Thyroid gland (tissue), 4 donors: Measurements from ENCODE around the gene ZNF791.

Experiments used
- POLR2A ChIP-seq, 2 donors: fragments of 450-650 bp; IDR thresholded peaks; one replicate each; pipeline ENCODE4 v1.6.1; 2017; ENCODE audit warnings: antibody characterized with exemption in 2 of 2, mild to moderate bottlenecking in 2 of 2, moderate library complexity in 1 of 2
- TF ChIP-seq, protein P1 (sequence below), 6 experiments: fragments of 200-600 bp in 3 of 6; fragments of 450-650 bp in 3 of 6; sonication (generic) in 3 of 6; IDR thresholded peaks; one replicate each; pipeline ENCODE4 v1.5.1; 2016 to 2019; ENCODE audit warnings: antibody characterized with exemption in 6 of 6, mild to moderate bottlenecking in 2 of 6, inconsistent platforms in 1 of 6, moderate library complexity in 1 of 6

DNA sequence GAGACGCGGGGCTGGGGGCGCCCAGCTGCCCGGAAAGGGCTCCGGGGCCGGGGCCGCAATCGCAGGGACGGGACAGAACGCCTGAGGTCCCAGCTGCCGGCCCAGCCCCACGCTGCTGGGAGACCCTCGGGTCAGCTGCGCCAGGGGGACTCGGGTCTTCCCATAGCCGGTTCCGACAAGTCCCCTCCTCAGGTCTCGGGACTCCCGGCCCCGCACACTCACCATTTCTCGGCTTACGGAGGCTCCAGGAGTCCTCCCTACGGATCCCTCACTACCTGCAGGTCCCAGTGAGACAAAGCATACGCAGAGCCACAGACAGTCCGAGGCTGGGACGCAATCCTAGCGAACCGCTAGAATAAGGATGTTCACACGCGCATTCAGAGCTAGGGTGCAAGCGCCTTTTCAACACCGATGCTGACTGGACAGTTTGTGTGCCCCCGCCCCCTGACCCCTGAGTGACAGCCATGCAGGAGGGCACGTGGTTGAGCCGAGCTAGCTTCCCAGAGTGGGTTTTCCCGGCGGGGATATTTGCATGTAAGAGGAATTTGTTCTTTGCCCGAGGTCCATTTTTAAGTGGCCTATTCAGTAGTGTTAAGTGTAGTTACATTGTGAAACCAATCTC, 13.7 kb upstream of the ZNF791 start:
- TF ChIP-seq, protein P1, sequence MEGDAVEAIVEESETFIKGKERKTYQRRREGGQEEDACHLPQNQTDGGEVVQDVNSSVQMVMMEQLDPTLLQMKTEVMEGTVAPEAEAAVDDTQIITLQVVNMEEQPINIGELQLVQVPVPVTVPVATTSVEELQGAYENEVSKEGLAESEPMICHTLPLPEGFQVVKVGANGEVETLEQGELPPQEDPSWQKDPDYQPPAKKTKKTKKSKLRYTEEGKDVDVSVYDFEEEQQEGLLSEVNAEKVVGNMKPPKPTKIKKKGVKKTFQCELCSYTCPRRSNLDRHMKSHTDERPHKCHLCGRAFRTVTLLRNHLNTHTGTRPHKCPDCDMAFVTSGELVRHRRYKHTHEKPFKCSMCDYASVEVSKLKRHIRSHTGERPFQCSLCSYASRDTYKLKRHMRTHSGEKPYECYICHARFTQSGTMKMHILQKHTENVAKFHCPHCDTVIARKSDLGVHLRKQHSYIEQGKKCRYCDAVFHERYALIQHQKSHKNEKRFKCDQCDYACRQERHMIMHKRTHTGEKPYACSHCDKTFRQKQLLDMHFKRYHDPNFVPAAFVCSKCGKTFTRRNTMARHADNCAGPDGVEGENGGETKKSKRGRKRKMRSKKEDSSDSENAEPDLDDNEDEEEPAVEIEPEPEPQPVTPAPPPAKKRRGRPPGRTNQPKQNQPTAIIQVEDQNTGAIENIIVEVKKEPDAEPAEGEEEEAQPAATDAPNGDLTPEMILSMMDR (IDR thresholded peaks at IDR 0.05) = no peak
- no peak for TF ChIP-seq POLR2A (IDR thresholded peaks at IDR 0.05)
